Left lobe of liver (tissue), 2 donors: ENCODE measurements around the gene UBASH3A. TPM values are rescaled to one million over a fixed set of nuclear protein-coding genes. Genes with fewer than 3 reads are reported as not detected.
"Not testable (repeated sequence)": the region's sequence is repeated elsewhere in the genome, so short reads cannot be mapped to it uniquely, and the experiment has no call there.

ENCODE experiments used
- ATAC-seq: fragments of 200-7000 bp; cut with Tn5 transposase; one replicate; pipeline ENCODE4 v1.9.1; 2020; ENCODE audit warnings: mild to moderate bottlenecking, moderate library complexity
- DNase-seq: peaks from one replicate; pipeline ENCODE4 v3.0.0-alpha.2; 2020; ENCODE audit warnings: low spot score
- total RNA-seq: library from RNA; stranded (reverse); gene quantifications from one replicate; pipeline ENCODE4 v1.2.1, GENCODE V29; 2021
- donor health status: DM: no; HTN: no; CAD: no; lungs with moderate emphysema.
- donor health status: DM: no; HTN: yes; CAD: no.

Gene UBASH3A
- total RNA-seq, 1 donor from 2014 or later, result 0.20 TPM

DNA sequence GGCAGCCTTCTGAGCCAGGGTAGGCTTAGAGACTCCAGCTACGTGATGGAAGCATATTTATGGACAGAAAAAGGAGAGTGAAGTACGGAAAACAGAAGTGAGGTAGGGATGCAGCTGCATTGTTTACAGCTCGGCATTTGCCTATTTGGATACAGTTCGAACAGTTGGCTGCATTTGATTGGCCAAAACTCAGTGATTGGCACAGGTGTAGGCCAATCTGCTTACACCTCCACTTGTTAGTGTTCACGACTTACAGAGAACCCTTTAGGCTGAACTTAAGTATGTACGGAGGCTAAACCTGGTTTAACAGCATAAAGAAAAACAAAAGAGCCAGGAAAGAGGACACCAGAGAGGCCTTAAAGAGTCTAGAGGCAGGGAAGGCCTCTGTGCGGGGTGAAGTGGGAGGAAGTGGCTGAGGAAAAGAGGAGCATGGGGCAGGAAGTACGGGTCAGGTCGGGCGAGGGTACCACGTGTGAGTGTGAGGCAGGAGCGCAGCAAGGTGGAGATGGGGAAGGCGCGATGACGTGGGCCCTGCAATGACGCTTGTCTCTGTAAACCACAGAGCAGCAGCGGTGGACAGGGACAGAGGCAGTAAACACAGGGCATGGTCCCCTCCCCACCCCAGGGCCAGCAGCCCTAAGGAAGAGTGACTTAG, 60.3 kb downstream of the UBASH3A start:
- ATAC-seq (no peak), DNase-seq (peak; percentile 64)

DNA sequence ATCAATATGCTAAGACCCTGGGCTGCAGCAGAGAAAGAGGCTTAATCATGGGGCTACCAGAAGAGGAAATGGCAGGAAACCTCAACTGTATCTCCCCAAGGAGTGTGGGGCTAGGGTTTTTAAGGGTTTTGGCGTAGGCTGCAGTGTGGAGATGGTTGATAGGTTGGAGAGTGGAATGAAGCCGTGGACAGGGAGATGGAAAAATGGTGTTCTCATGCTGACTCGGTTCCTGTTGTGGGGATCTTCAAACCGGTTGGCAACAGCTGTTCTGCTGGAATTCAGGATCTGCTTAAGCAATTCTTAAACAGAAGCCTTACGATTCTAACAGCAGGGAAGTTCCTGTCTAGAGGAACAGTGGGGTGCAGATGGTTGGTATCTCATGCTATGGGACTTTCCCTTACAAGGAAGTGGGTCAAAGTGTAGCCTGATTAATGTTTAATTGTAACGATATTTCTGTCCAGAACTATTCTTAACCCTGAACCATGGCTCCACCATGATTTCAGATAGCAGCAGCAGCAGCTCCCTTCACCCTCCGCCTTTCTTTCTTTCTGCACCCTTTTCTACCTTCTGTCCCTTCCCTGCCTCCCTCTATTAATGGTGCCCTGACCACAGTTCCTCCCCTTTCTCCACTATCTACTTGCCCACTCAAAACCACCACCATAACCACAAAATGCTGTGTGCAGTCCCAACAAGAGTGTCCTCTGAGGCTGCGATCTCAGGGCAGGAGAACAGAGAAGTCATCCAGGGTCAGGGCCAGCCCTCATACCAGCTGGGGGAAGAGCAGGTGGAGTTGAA, 61.5 kb downstream of the UBASH3A start:
- peak; percentile 45 for ATAC-seq
- peak; percentile 26 for DNase-seq

DNA sequence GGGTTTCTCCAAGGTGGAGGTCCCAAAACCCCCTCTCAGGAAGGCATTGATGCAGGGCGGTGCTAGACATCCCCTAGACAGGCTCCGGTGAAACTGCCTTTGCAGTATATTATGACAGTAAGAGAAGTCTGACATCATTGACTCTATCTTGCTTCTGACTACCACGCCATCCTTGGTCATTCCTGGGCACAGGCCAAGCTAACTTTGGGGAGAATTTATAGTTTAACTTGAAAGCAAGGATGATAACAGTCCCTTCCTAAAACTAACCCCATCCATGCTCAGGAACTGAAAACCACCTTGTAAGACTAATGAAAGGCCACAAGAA, 62.1 kb downstream of the UBASH3A start:
- ATAC-seq (no peak), DNase-seq (no peak)

DNA sequence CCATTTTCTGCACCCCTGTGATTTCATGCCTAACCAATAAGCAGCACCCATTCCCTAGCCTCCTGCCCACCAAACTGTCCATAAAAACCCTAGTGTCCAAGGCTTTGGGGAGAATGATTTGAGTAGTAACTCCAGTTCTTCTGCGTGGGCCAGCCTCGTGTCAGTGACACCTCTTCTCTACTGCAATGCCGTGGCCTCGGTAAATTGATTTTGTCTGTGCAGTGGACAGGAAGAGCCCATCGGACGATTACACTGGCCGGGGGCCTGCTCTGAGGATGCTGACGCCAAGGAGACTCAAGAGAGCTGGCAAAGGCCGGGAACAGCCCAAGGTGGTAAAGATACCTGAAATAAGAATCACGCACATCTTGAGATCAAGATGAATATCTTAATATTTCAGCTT, 63.0 kb downstream of the UBASH3A start:
- DNase-seq, result peak; percentile 34
- ATAC-seq, result no peak

DNA sequence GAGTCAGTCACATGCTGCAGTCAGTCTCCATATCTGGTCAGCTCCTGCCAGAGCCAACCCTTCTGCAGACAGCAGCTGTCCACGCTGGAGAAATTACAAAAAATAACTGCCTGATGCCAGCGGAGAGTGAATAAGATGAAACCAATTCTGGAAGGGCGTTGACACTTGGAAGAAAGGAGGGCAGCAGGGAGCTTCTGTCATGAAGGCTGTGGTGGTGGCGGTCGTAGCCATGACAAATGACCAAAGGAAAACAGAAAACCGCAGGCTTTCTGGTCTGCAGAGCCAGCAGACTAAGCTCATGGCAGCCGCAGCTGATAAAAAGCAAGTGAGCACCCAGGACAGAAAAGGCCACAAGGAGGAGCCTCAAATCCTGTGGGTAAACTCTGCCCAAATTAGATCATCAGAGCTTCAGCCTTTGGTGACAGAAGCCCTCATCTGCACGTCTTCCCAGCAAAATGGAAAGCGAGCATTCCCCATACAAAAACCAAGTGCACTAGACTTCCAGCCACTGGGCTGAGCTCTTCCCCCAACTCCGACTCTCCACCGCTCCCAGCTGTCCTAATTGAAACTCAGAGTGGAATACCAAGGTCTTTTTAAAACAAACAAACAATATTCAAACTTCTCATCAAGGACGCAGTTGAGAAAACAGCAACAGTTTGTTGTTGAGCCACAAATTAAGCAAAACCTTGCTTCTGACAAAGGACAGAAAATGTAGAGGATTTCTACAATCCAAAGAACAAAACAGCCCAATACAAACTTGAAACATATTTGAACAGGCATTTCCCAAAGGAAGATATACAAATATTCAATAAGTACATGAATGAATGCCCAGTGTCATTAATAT, 63.7 kb downstream of the UBASH3A start:
- ATAC-seq (peak; percentile 71), DNase-seq (no peak)

DNA sequence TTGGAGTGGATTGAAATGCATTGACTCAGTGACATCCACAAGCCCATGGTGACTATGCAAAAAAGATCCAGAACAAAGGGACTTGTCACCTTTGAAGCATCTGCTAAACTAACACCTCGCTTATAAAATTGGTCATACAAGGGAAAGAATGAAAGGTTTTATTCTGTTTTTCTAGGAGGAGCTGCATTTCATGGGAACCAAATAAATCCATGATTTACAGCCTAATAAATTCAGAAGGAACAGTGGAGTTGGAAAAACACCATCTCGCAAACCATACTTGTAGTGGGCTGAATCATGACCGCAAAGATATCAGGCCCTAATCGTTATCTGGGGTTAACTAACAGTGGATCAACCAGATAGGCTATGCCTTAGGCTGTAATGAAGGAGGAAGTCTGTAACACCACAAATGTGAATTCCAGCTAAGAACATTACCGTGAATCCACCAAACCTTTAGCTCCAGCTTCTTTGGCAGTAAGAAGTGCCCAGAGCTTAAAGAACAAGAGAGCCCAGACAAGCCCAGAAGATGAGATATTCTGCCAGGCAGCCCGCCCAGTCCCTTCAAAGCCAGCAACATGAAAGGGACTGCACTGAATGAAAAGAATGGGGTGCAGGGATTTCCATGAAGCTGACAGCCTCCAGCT, 64.9 kb downstream of the UBASH3A start:
- DNase-seq, result peak; percentile 33
- ATAC-seq, result no peak

DNA sequence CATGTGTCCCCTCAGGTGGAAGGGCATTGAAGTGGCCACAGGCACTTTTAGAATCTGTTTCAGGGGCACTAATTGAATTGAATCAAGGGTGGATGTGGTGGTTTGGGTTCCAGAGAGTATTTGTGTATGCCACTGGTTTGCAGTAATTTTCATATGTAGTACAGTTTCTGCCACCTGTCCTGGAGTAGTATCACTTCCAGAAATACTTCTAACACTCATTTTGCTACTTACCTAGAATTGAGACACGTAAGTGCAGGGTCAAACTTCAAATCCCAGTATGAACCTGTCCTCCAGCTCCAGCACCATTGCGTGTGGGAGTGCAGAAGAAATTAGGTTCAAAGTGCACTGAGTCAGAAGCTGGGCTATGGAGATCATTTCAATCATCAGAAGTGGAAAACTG, 65.6 kb downstream of the UBASH3A start:
- ATAC-seq (peak; percentile 72), DNase-seq (peak; percentile 53)

DNA sequence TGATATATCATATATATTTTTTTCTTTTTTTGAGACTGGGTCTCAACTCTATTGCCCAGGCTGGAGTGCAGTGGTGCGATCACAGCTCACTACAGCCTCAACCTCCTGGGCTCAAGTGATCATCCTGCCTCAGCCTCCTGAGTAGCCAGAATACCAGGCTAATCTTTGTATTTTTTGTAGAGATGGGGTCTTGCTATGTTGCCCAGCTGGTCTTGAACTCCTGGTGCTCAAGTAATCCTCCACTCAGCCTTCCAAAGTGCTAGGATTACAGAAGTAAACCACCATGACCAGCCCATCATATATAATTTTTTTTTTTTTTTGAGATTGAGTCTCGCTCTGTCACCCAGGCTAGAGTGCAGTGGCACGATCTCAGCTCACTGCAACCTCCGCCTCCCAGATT, 66.0 kb downstream of the UBASH3A start:
- DNase-seq, ATAC-seq: not testable (repeated sequence)

DNA sequence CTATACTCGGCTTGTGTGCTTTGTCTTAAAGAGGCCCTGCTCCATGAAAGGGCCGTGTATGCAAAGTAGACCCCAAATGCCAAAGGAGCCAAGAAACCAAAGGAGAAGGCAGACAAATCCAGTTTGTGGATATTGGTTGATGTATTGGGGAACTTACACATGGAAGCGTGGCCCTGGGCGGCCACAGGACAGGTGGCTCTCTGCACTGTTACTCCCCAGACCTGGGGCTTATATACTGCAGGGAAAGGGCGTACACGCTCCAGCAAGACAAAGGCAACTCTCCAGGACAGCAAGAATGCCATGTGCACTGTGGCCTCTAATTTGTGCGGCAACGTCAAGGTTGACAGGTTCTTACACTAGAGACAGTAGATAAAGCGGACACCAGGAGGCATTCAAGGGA, 67.5 kb downstream of the UBASH3A start:
- ATAC-seq (no peak), DNase-seq (peak; percentile 35)

DNA sequence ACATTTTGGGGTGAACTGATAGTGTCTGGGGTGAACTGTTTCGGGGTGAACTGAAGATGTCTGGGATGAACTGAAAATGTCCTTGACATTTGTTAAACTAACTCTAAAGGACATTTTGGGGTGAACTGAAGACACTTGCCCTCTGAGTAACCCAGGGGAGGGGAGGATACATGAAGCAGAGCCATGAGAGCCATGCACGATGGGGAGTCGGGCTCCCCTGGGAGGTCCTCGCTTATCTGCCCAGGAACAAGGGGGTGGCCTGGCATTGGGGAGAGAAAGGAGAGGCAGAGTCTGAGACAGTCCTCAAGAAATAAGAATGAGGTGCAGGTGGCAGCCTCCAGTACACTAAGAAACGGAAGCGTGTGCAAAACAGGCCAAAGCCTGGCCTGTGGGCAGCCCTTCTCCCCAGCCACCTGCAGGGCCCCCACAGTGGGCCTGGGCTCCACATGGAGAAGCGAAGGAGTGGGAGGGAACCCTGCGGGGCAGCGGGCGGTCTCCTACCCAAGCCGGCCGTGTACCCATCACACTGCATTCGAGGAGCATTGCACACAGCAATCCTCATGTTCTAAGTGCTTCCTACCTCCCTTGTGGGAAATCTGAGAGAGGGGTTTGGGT, 68.1 kb downstream of the UBASH3A start:
- DNase-seq (peak; percentile 36), ATAC-seq (no peak)

DNA sequence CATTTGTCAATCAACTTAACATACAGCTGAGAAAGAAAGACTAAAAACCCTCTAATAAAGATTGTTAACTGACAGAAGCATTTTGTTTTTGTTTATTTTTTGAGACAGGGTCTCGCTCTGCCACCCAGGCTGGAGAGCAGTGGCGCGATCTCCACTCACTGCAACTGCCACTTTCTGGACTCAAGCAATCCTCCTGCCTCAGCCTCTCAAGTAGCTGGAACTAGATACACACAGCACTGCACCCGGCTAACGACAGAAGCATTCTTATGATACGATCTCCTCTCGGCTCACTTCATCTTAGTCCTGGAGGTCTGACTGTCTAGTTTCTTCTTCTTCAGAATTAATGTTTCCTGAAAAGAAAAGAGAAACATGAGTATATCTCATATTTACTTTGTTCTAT, 68.8 kb downstream of the UBASH3A start:
- DNase-seq (no peak), ATAC-seq (no peak)

DNA sequence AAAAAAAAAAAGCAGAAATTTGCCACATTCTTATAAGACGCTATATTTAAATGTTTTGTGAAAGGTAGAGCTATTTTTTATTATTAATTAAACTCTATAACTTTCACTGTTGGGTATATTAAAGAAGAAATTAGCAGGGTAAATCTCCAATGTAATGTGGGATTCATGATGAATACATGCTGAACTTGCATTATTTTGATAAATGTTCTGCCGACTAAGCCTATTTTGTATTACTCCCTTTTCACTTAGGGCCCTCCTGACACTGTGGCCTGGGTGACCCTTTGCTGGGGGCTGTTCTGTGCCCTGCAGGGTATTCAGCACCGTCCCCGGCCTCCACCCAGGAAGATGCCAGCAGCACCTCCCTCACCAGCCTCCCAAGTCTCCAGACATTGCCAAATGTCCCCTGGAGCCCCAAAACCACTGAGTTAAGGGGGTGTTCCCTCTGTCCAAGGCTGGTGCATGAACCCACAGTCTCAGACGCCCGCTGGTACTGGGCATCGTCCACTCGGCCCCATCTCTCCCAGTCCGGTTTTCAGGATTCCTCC, 69.9 kb downstream of the UBASH3A start:
- DNase-seq (no peak), ATAC-seq (no peak)

DNA sequence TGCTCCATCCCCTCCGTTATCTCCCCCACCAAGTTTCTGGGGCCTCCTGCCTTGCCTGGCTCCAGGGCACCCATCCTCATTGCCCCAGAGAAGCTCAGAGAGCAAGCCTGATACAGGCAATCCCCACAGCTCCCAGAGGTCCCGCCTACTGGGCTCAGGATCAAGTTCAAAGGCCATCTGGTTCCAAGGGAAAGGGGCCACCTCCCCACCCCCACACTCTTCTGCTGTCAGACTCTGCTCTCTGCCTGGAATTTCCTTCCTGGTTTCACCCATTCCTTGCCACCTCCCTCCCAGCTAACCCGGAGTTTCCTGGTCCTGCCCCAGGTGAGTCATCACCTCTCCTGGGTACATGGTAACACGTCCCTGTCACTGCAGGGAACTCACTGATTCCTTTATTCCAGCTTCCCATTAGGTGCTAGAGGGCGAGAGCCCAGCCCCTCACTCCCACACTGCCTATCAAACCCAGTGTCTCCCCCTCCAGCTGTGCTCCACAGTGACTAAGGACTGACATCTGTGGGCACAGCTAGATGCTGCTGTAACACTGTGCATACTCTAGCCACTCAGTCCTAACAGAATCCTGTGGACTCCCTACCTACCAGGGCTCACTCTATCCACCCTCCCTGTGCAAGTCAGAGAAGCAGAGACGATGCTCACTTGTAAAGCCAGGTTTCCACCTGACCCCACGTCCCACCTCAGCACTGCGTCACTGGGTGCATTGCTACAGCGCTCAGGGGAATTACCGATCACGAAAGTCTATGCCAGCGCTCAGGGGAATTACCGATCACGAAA, 70.5 kb downstream of the UBASH3A start:
- DNase-seq (peak; percentile 68), ATAC-seq (peak; percentile 84)

DNA sequence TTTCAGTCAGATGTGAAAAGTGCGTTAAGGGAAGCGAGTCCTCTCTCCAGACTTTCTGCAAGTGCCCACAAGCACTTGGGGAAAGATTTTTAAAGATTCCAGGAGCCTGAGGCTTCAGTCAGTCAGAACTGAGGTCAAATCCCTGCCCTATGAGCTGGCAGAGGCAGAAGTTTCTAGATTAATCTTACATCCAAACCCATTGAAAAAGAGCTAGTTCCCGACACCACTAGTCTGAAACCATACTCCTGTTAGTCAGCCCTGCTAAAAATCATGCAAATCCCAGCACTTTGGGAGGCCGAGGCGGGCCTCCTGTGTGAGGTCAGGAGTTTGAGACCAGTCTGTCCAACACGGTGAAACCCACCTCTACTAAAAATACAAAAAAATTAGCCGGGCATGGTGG, 71.3 kb downstream of the UBASH3A start:
- ATAC-seq, result no peak
- DNase-seq, result no peak

DNA sequence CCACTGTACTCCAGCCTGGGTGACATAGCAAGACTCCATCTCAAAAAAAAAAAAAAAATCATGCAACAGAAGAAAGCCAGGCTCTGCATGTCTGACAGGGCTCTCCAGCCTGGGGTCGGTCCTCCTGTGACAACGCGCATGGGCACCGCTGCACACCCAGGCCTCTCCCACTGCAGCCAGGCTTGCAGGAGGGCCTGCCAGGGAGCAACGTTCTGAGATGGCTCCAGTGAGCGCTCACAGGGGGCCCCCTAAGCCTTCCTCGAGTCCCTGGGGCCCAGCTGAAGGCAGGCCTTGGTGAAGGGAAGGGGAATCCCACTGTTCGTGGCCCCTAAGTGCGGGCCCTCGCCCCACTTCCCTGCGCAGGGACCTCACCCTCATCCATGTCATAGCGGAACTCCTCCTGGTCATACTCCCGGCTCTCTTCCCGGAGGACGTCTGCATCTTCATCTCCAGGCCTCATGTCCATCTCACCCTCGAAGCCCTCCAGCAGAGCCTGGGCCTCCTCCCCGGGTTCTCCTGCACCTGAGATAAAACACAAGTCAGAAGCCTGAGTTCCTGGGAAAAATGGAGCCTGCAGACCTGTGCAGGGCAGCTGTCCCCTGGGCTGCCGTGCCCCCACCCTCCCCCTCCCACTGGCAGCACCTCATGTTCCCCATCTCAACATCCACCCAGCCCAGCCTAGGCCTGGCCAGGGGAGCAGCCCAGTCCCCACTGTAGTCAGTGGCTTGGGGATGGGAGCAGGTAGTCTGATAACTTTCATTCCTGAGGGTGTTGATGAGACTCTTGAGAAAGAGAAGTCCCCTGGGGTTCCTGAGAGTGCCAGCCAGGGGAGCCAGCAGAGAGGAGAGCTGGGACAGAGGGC, 72.1 kb downstream of the UBASH3A start:
- peak; percentile 35 for DNase-seq
- ATAC-seq, result no peak

DNA sequence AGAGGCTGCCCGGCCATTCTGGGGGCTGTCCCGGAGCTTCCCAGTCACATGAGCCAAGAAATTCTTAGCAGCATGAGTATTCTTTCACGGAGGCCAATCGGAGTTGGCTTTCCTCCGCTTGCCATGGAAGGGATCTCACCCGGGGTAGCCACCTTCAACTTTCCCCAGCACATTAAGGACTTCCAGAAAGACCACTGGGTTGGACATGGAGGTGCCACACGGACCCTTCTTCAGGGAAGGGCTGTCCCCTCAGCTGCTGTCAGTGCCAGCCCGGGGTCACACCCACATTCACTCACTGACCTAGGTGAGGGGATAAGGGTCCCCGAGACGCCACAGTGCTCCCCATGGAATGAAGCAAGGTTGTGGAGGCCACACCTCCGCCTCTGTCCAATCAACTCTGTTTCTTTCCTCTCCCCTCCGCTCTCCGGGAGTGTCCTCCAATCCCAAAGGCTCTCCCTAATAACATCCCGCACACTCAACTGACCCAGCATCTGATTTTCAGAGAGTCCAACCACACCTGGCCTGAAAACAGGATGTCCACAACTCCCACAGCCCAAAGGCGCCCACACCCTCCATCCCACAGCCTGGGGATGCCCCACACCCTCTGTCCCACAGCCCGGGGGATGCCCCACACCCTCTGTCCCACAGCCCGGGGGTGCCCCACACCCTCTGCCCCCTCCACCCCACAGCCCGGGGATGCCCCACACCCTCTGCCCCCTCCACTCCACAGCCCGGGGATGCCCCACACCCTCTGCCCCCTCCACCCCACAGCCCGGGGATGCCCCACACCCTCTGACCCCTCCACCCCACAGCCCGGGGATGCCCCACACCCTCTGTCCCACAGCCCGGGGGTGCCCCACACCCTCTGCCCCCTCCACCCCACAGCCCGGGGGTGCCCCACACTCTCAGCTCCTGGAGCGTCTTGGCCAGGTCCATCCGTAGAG, 73.0 kb downstream of the UBASH3A start:
- DNase-seq (peak; percentile 32), ATAC-seq (no peak)

DNA sequence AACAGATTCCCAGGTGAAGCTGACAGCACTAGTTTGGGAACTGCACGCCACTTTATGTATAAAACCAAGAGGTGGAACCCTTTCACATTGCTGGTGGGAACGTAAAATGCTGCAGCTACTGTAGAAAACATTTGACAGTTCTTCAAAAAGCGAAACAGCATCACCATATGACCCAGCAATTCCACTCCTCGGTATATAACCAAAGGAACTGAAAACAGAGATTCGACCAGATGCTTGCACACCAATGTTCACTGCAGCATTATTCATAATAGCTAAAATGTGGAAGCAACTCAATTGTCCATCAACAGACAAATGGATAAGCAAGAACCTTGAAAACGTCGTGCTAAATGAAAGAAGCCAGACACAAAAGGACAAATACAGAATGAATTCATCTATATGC, 74.8 kb downstream of the UBASH3A start:
- DNase-seq (no peak), ATAC-seq (no peak)

DNA sequence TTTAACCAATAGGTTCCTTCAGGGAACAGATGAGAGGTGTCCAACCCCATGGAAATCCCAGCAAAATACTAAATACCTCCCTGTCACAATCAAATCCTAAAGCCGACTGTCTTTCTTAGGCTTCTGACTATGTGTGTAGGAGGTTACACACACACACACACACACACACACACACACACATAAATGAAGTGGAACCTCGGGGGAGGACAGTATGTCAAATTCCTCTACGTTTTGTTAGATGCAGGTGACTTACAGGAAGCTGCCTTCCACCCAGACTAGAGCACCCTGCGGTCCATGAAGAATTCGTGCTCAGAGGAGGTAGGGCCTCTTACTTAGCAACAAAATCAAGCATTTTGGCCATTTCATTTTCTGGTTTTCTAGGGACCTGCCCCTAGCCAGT, 75.9 kb downstream of the UBASH3A start:
- no peak for DNase-seq
- no peak for ATAC-seq
